Right ventricle myocardium inferior (tissue), 1 donor: Measurements from ENCODE around the gene NXPH2. TPM values are rescaled to one million over a fixed set of nuclear protein-coding genes. Genes with fewer than 3 reads are reported as not detected.
"Not testable (repeated sequence)": the region's sequence is repeated elsewhere in the genome, so short reads cannot be mapped to it uniquely, and the experiment has no call there.

Experiments
- ATAC-seq: fragments of 200-7000 bp; cut with Tn5 transposase; one replicate; pipeline ENCODE4 v1.9.1; 2020; ENCODE audit warnings: mild to moderate bottlenecking, moderate library complexity
- DNase-seq: peaks from one replicate; pipeline ENCODE4 v3.0.0; 2021; ENCODE audit errors: missing footprints
- intact Hi-C: fragments of 100-400 bp; cut with DNase I; formaldehyde crosslinking; loops from one replicate; pipeline ENCODE4 v1.11.0; 2022
- total RNA-seq: library from RNA; stranded (reverse); fragmentation: NEBNext Ultra II Directional; extraction: Animal tissue kit (Norgen Biotek cat#: 25700); gene quantifications from one replicate; pipeline ENCODE4 v1.2.1, GENCODE V29; 2021
- donor health status: DM: no; HTN: yes; CAD: no; lungs with severe emphysema.

Gene NXPH2
- total RNA-seq, 1 donor from 2014 or later: not detected

GRCh38 chr2:138763971-138764370, 16.2 kb downstream of the NXPH2 start:
- intact Hi-C loops: no loop called here
- ATAC-seq (no peak), DNase-seq (no peak)

- DNase-seq (no peak), ATAC-seq (no peak)
- intact Hi-C loops: no loop called here
Observed at GRCh38 chr2:138762533-138762932, 17.7 kb downstream of the NXPH2 start.

DNA sequence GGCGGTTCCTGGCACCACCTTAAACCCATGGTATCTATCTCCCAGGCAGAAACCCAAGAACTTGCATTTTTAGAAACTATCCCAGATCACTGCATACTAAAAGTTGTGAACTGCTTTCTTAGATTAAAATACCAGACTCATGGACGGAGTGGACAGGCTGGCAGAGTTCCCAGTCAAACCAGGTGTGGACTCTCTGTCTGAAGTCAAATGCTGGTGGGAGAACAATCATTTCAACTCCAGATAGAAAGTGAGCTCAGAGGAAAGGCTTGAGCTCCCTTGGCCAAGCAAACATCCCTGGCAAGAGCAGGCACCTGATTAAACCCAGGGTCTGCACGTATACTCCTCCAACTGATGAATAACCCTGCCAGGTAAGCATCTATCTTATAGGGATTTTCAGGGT, 19.5 kb downstream of the NXPH2 start:
- DNase-seq: no peak
- intact Hi-C loops: no loop called here
- ATAC-seq: no peak

DNA sequence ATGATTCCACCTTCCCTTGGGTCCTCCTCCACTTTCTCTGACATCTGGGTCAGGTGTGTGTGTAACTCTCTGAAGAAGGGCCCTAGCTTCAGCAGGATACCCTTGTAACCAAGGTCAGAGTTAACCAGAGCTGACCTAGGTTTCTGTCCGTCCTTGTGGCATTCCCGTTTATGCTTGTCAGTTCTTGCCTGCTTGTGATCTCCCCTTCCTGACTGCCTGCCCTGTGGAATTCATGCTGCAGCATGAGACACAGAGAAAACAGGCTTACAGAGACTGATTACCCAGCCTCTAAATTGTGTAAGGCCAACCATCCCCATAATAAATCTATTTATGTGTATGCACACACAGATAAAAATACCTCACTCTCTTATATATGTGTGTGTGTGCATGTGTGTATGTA, 22.8 kb downstream of the NXPH2 start:
- intact Hi-C loops: no loop called here
- ATAC-seq: no peak
- DNase-seq: no peak

- no peak for DNase-seq
- intact Hi-C loops: no loop called here
Observed at GRCh38 chr2:138752197-138752956, 27.8 kb downstream of the NXPH2 start.

DNA sequence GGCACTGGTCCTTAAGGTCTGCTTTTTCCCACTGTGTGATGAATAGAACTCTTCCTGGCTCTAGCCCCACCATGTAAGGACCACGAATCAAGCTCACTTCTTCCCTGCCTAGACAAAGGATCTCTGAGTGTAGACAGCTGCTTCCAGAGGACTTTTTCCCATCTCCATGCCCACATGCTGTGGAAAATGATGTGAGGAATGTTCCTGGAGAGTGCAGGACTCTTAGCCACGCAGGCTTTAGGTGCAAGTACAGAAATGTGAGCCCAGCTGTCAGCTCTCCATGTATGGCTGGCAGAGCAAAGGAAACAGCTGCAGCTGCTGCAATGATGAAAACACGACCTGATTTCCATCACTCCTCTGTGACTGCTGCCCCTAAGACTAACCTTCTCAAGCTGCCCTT, 35.5 kb downstream of the NXPH2 start:
- intact Hi-C loops: no loop called here
- ATAC-seq (no peak), DNase-seq (no peak)

More at GRCh38 chr2:138752197-138752956, 27.8 kb downstream of the NXPH2 start:
- ATAC-seq: no peak

- ATAC-seq (no peak), DNase-seq (no peak)
- intact Hi-C loops: no loop called here
Observed at GRCh38 chr2:138742441-138743057, 37.6 kb downstream of the NXPH2 start.

- no peak for ATAC-seq
Observed at GRCh38 chr2:138741851-138742250, 38.3 kb downstream of the NXPH2 start.

GRCh38 chr2:138737009-138737554, 43.1 kb downstream of the NXPH2 start:
- ATAC-seq, intact Hi-C loops, DNase-seq: not testable (repeated sequence)

More at GRCh38 chr2:138741851-138742250, 38.3 kb downstream of the NXPH2 start:
- intact Hi-C loops: no loop called here
- no peak for DNase-seq

DNA sequence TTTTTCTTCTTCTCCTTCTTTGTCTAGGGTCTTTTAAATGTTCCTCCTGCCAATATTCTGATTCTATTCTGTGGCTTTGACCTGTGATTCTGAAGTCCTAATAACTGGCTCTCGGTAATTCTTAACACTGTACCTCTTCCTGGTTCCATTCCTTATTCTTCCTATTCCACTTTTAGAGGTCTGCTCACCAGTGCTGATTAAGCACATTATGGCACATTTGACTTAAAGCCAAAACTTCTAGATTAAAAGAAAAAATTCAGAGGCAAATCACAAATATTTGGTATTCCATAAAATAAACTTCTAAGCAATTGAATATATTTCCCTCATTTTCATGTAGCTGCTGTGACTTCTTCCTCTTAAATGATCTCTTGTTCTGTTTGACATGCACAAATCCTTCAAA, 47.5 kb downstream of the NXPH2 start:
- DNase-seq (no peak), ATAC-seq (no peak)
- intact Hi-C loops: no loop called here

DNA sequence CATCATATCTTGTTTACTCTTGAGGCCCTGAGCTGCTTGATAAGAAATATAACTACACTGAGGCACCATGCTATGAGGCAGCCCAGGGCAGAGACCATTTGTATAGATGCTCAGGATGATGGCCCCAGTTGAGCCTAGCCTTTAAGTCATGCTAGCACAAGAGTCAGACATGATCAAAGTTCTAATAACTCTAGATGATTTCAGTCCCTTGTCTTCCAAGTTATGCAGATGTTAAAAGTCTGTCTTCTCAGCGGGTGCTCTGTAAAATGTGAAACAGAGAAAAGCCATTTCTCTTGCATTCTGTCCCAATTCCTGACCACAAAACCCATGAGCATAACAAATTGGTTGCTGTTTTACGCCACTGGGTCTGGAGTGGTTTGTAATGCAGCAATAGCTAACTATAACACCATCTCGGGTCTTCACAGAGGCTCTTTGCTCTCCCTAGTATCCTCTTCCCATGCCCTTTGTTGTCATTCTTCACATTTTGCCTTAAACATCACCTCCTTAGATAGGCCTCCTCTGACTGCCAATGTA, 49.6 kb downstream of the NXPH2 start:
- no peak for ATAC-seq
- intact Hi-C loops: no loop called here

GRCh38 chr2:138727956-138728355, 52.2 kb downstream of the NXPH2 start:
- no peak for ATAC-seq
- DNase-seq: no peak
- intact Hi-C loops: no loop called here

More for the DNA sequence above, 49.6 kb downstream of the NXPH2 start:
- no peak for DNase-seq

DNA sequence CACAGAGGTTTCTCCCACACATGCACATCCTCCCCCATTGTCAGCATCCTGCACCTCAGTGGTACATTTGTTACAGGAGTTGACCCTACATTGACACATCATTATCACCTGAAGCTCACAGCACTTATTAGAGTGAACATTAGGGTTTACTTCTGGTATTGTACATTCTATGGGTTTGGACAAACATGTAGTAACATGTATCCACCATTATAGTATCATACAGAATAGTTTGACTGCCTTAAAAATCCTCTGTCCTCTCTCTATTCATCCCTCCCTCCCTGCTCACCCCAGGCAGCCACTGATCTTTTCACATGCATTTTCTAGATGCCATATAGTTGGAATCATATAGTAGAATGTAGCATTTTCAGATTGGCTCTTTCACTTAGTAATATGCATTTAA, 53.5 kb downstream of the NXPH2 start:
- DNase-seq (no peak), ATAC-seq (no peak)
- intact Hi-C loops: no loop called here

GRCh38 chr2:138724729-138725459, 55.3 kb downstream of the NXPH2 start:
- DNase-seq (no peak), ATAC-seq (no peak)
- intact Hi-C loops: no loop called here

DNA sequence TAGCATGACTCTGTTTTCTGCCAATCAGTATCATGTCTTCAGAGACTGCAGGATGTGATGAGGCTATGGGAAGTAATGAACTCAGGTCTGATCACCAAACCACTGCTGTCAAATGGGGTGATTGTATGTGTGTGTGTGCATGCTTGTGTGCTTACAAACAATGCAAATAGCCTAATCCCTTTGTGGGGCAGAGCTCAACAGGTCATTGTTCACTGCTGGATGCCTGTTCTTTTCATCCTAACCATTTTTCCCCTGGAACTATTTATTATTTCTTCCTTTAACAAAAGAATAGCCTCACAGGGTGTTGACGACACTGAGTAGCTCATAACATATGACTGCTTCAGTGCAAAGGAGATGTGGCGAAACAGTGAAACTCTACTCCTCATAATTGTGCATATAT, 55.9 kb downstream of the NXPH2 start:
- intact Hi-C loops: no loop called here
- DNase-seq: no peak
- ATAC-seq: no peak

DNA sequence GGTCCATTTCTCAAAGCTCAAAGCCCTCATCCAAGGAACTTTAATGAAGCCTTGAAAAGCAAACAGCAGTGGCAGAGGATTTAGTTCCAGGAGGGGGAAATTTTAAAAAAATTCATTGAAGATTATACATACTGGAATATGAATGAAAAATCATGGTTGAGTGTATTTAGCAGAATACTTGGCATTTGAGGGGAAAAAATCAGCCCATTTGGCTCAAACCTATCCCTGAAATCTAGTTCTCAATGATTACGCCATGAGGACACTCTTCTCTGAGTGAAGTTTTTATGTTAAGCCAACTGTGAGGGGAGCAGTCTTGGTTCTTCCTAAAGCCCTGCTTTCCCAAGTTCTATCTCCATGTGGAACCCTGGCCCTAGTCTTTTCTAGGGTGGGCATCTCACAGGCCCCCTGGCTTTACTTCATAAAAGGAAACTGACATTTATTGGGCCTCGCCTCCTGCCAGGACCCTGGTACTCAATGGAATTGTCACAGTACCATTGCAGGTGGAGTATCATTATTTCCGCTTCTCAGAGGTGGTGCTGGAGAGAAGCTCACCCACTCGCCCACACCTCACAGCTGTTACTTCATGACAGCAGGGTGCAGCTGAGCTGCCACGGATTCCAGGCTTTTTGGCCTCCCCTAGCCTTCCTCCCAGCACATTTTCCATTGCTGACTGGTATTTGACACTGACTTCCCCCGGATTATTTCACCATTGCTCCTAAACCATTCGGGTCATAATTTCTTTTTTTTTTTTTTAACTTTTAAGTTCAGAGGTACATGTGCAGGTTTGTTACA, 56.8 kb downstream of the NXPH2 start:
- intact Hi-C loops: no loop called here
- ATAC-seq: no peak
- no peak for DNase-seq

- no peak for ATAC-seq
- intact Hi-C loops: no loop called here
- peak; percentile 75 for DNase-seq
Observed at GRCh38 chr2:138722316-138722715, 57.9 kb downstream of the NXPH2 start.

DNA sequence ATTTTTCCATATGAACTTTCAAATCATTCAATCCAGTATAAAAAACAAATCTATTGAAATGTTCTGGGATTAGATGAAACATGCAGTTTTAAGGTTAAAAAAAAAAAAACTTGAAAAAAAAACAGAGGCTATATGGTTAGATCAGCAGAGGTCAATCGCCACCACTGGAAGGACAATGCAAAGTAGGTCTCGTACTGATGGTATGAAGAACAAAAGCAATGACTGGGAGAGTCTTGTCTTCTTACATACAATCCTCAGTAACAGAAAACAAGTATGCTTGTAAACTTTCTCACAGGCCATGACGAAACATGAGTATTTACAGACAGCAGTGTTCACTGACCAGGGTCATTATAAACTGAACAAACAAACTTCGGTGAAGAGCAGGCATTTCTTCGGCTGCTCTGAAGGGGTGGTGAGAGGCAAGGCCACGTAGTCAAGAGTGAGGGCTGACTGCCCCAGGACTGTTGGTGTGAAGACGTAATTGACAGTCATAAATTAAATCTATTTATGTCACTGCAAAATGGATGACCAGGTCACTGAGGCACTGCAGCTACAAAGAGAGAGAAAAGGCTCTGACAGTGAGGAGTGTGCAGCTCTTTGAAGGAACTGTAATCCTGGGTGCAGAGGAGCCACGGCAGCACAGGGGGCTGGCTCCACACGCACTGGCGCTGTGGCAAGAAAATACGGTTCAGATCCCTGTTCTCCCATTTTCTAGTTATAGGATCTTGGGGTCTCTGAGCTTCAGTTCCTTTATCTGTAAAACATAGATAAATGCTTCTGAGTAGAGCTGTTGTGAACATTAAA, 60.0 kb downstream of the NXPH2 start:
- DNase-seq (no peak), ATAC-seq (no peak)
- intact Hi-C loops: no loop called here
